ENCODE data around the gene ZNF853.

Gene ZNF853

DNA sequence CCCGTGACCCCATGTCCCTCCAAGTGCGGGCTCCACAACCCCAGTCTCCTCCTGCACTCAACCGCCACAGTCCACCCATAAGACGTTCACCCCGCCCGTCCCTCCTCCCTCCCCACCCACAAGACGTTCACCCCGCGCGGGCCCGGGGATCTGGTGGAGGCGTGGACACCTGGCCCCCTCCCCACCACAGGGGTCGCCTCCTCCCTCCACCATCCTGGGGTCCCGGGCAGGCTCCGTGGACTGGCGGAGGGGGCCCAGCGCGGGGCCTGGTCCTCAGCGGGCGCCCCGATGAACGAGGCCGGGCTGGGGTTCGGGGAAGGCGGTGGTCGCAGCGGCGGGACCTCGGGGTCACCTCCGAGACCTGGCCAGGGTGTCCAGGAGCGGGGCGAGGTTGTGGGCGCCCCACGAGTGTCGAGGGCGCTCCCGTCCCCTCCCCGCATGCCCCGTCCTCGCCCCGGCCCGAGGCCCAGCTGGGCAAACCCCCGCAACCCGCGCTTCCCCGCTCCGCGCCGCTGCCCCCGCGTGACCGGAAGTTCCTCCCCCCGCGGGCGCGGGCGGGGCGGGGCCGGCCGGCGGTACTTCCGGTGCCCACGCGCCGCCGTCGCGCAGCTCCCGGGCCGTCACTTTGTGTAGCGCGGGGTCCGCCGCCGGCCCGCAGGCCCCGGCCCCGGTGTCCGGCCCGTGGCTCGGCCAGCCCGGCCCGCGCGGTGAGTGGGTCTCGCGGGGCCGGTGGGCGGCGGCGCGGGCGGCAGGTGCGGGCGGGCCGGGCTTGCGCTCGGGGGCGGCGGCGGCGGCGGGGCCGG lies 21.5 kb downstream of the ZNF853 start, which contains the start of gene ZNF316:
Gene ZNF316, plus strand, starts transcription at position 578 of the 803 bp plus-strand sequence. CDS start 5,092 bp downstream, outside the sequence.
- peak; percentile 42 for DNase-seq (ENCODE audit: low spot score)

DNA sequence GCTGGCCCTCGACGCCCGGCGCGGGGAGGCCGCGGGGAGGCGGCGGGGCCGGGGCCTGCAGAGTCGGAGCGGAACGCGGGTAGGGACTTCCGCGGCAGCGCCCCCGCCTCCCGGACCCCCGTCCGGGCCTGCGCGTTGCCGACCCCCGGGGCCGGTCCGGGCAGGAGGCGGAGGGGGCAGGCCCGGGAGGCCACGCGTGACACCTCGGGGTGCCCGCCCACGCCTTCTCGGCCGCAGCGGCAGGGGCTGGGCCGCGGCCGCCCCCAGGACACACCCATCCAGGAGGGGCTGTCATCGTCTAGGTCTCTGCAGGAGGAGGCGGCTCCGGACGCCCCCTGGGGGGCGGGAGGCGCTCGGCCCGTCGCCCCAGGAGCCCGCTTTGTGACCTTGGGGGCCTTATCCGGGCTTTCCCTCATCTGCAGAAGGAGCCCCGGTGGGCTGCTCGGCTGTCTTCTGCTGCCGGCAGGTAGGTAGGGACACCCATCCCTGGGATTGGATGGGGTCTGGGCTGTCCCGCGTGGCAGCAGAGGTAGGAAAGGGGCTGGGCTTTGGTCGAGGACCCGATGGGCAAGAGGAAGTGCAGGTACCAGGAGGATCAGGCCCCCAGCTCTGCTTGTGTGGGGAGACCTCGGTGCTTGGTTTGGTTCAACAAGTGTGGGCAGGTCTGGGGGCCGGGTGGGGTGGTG lies 22.3 kb downstream of the ZNF853 start:
- DNase-seq (ENCODE audit: low spot score), result no peak

- no peak for DNase-seq (ENCODE audit: low spot score)
These were observed 23.6 kb downstream of the ZNF853 start for GRCh38 chr7:6639032-6639431.

DNA sequence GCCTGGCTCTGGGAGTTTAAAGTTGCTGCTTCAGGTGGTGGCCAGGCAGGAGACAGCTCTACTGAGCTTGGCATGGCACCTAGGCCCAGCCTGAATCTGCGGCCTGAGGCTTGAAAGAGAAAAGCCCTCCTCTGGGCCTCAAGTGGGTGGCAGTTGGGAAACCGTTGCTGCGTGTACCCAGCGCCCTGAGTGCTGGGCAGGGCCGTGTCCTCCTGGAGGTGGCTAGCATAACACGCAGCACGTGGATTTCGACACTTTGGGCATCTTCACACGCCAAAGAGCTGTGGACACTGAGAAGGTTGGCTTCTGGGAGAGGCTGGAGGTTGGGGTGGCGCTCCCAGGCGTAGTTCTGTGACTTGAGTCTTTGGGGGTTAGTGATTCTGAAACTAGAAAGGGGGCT lies 24.2 kb downstream of the ZNF853 start:
- no peak for DNase-seq (ENCODE audit: low spot score)

- DNase-seq (ENCODE audit: low spot score), result no peak
These were observed 24.9 kb downstream of the ZNF853 start for GRCh38 chr7:6640246-6640721.

DNA sequence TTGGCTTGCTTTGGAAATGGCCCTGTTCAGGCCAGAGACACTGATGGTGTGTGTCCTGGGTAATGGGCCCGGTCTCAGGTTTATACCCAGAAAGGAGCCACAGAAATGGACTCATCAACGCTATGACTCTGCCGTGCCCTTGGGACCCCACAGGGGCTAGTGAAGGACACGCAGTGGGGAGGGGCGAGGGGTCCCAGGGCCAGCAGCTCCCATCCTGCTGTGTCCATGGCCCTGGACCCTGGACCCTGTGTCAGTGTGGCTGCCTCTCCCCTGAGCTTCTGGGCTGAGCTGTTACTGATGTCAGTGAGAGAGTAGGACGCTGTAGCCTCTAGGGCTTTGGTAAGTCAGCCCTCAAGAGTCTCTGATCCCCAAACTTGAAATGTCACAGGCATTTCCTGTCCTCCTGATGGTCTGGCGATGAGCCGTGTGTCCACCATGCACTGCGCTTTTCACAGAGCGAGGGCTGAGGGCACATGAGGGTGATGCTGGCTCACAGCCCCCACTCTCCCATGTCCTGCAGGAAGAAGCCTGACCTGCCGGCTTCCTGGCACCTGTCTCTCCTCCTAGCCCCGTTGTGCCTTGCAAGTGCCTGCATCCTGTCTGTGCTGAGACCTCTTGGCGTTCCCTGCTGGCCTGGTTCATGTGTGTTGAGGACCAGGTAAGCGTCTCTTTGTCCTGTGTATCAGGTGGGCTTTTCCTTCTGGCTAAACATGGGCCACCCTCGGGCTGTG lies 26.1 kb downstream of the ZNF853 start:
- DNase-seq (ENCODE audit: low spot score), result no peak

- DNase-seq (ENCODE audit: low spot score), result no peak
These were observed 26.9 kb downstream of the ZNF853 start for GRCh38 chr7:6642239-6642839.

DNA sequence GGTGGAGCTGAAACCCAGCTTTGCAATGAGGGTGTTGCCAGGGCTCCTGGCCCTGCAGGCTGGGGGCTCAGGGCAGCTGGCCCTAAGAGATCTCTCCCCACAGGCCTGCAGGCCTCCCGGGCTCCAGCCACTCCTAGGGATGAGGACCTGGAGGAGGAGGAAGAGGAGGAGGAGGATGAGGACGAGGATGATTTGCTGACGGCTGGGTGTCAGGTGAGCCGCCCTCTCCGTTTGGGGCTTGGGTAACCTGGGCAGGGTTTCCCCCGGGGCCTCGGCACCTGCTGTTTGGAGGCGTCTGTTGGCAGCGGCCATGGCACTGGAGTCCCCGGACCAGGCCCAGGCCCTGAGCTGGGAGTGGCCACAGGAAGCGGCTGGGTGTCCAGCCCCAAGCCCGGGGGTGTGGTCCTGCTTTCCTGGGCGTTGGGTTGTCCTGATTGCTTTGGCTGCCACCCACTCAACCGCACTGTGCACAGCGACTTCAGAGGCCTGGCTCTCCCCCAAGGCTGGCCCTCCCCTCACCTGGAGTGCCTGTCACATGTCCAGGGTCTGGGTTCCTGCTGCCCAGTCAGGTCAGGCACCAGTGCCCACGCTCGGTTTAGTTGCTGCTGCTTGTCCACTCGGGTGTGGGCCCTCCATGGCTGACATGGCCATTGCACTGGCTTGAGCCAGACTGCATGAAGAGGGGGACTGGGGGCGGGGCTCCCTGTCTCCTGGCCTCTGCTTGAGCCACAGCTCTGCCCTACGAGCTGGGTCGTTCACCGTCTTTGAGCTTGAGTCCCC lies 27.6 kb downstream of the ZNF853 start:
- no peak for DNase-seq (ENCODE audit: low spot score)

DNA sequence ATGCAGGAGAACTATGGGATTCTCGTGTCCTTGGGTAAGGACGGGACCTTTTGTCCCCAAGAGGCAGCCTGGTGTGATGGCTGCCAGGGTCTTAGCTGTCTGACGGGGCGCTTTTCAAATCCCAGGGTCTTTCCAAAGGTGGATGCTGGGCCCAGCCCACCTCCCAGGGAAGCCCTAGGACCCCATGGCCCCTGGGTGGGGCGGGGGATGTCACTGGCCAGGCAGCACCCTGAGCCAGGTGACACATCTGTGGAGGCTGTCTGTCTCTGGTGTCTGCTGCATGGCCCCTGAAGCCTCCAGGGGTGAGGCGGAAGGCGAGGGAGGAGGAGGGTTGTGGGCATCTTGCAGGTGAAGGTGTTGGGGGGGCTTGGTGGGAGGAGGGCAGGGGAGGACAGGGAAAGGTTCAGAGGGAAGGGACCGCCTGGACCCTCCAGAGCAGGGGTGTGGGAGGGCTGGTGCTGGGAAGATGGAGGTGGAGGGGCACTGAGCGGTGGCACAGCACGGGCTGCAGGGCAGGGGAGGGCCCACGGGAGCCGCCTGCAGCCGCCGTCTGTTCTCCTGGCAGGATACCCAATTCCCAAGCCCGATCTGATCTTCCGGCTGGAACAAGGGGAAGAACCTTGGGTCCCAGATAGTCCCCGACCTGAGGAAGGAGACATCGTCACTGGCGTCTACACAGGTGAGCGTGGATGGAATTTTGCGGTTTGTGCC lies 28.7 kb downstream of the ZNF853 start:
- DNase-seq (ENCODE audit: low spot score), result no peak

DNA sequence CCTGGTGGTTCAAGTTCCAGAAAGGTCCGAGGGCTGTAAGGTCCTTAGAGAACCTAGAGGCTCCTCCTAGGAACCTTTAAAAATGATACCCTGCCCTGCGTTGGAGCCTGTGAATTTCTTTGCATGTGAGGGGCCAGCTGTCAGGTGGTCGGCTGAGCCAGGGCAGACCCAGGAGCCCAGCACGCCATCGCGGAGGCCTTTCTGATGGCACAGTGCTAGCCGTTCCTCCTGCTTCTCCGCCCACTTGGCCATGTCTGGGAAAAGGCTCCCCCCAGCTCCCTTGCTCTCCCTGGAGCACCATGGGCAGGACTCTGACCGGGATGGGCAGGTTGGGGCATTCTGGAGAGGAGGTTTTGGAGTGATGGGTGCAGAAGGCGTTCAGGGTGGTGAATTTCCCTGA lies 29.3 kb downstream of the ZNF853 start:
- no peak for DNase-seq (ENCODE audit: low spot score)

- no peak for DNase-seq (ENCODE audit: low spot score)
These were observed 31.1 kb downstream of the ZNF853 start for GRCh38 chr7:6646465-6646864.

- no peak for DNase-seq (ENCODE audit: low spot score)
These were observed 31.7 kb downstream of the ZNF853 start for GRCh38 chr7:6647080-6647479.

- no peak for DNase-seq (ENCODE audit: low spot score)
These were observed 32.1 kb downstream of the ZNF853 start for GRCh38 chr7:6647541-6647940.

DNA sequence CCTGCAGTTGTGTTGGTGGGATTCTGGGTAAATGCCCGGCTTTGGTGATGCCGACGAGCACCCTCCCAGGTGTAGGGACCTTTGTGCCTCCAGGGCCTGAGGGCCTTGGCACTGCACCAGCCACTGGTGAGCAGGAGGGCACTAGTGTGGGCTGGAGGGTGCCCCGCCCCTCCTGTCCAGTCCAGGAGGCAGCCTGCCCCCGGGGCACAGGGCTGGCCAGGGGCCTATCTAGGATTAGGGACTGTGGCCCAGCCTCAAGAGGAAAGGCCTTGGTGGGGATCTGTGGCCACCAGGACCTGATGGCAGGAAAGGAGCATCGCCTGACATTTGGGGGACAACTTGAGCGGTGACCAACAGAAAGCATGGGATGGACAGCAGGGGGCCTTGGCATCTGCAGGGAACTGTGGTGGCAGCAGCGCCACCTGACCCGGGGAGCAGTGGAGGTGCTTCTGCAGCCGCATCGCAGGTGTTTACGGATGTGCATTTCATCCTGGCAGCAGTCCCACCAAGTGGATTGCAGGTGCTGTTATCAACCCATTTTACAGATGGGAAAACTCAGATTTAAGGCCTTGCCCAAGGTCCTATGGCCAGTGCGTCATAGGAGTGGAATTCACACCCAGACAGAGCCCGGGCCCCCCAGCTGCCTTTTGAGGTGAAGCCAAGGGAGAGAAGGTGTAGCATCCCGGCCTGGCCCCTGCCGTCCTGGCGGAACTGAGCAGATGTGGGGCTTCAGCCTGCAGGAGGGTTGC lies 32.8 kb downstream of the ZNF853 start:
- DNase-seq (ENCODE audit: low spot score), result no peak

DNA sequence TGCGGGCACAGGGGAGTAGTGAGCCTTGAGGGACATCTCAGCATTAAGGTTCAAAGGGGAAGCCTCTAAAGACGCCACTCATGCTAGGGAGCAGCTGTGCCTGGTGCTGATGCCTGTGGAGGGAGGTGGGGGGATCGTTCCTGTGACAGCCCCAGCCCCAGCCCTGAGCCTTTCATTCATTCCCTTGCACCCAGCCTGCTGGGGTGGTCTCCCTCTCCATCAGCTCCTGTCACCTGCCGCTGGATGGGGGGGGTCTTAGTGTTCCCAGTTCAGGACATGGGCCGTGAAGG lies 33.4 kb downstream of the ZNF853 start:
- no peak for DNase-seq (ENCODE audit: low spot score)

GRCh38 chr7:6649241-6649961 lies 34.0 kb downstream of the ZNF853 start:
- DNase-seq (ENCODE audit: low spot score), result no peak

DNA sequence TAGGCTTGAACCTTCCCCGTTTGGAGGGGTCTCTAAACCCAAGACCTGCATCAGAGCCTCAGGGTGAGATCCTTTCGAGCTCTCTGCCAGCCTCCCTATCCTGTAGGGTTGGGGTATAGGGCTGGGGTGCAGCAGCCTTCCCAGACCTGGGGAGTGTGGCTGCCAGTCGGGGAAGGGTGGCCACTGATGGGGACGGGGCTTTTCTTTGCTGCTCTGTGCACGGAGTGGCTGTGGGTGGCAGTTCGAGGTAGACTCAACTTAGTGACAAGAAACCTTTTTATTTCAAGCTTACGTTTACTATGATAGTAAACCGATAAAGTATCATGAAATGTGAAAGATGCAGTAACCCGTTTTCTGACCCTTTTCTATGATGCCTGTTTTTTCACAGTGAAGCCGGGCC lies 34.7 kb downstream of the ZNF853 start:
- no peak for DNase-seq (ENCODE audit: low spot score)

- DNase-seq (ENCODE audit: low spot score), result no peak
These were observed 35.2 kb downstream of the ZNF853 start for GRCh38 chr7:6650521-6651011.

GRCh38 chr7:6651851-6652445 lies 36.5 kb downstream of the ZNF853 start:
- DNase-seq (ENCODE audit: low spot score), result no peak
